ENCODE data around the gene CASTOR2.
"Not testable (repeated sequence)": the region's sequence is repeated elsewhere in the genome, so short reads cannot be mapped to it uniquely, and the experiment has no call there.

Gene CASTOR2

GRCh38 chr7:74964511-74965119, at the start of gene CASTOR2:
Gene CASTOR2, plus strand, starts transcription at chr7:74964705. Its CDS starts 281 bp downstream, at chr7:74964986.
- not testable (repeated sequence) for H3K4me3 ChIP-seq (ENCODE audit: low read length)

GRCh38 chr7:74922321-74922890, 42.1 kb upstream of the CASTOR2 start:
- not testable (repeated sequence) for H3K4me3 ChIP-seq (ENCODE audit: low read length); DNase-seq (ENCODE audit: low read depth)

More at GRCh38 chr7:74964511-74965119, at the start of gene CASTOR2:
- DNase-seq (ENCODE audit: low read depth) = not testable (repeated sequence)

- DNase-seq (ENCODE audit: low read depth); H3K4me3 ChIP-seq (ENCODE audit: low read length): not testable (repeated sequence)
These were observed 40.9 kb upstream of the CASTOR2 start for GRCh38 chr7:74923644-74924043.

- not testable (repeated sequence) for DNase-seq (ENCODE audit: low read depth); H3K4me3 ChIP-seq (ENCODE audit: low read length)
These were observed 37.5 kb upstream of the CASTOR2 start for GRCh38 chr7:74926968-74927367.

DNA sequence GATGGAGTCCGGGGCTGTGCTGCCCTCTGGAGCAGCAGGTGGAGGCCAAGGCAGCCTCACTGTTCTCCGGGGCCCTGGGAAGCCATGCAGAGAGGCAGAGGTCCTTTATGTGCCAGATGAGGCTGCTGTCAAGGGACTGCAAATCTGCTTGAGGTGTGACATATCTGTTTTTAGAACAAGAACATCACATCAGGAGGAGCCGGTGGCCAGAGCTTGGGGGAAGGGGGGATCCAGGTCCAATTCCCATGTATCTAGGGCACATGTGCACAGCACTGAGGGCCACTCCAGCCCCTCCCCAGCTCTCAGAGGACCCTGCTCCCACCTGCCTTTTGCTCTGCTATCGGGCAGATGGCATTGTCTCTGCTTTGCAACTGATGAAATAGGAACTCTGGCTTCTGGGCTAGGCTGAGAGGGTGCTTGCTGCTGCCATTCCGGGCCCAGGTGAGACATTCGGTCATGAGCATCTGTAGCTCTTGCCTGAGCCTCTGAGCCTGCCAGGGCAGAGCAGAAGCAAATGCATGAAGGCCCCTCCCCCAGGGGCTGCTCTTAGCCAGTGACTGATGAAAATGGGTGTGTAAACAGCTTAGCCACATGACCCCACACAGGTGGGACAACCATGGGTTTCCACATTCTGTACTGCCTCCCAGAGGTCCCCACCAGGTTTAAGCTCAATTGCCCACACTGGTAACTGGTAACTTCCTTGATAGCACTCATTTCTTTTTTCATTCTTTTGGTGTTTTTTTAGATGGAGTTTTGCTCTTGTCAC, 32.8 kb upstream of the CASTOR2 start:
- not testable (repeated sequence) for DNase-seq (ENCODE audit: low read depth); H3K4me3 ChIP-seq (ENCODE audit: low read length)

GRCh38 chr7:74939429-74939828, 25.1 kb upstream of the CASTOR2 start:
- not testable (repeated sequence) for H3K4me3 ChIP-seq (ENCODE audit: low read length); DNase-seq (ENCODE audit: low read depth)

GRCh38 chr7:74941302-74942069, 23.0 kb upstream of the CASTOR2 start:
- H3K4me3 ChIP-seq (ENCODE audit: low read length) = not testable (repeated sequence)

DNA sequence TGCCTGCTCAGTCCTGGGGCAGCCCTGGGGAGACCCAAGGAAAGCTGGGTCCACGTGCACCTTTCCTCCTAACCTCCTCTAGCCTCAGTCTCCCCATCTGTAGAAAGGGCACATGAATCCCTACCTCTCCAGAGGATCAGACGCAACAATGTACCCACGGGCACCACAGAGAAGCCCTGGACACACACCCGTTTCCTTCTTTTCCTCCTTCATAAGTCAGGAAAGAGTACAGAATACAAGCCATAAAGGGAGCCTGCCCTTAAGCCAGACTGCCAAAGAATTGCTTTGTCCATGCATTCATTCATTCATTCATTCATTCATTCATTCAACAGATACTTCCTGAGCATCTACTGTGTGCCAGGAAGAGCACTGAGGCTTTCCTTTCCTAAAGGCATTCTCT, 20.6 kb upstream of the CASTOR2 start:
- not testable (repeated sequence) for DNase-seq (ENCODE audit: low read depth); H3K4me3 ChIP-seq (ENCODE audit: low read length)

More at GRCh38 chr7:74941302-74942069, 23.0 kb upstream of the CASTOR2 start:
- not testable (repeated sequence) for DNase-seq (ENCODE audit: low read depth)

DNA sequence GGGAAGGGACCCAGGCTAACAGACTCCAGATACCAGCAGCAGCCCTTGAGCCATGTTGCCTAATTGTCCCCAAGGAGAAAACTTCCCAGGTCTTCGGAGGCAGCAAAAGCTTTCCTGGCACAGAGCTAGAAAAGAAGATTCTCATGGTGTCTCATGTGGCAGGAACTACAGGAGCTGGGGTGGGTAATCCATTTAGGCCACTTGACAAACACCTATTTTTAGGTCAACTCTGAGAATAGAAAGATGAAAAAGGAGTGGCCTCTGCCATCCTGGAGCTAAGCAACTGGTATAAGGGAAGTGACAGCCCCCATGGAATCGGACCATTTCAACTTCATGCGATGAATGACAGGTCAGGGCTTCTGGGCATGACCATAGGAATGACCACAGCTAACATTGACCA, 16.8 kb upstream of the CASTOR2 start:
- H3K4me3 ChIP-seq (ENCODE audit: low read length) = not testable (repeated sequence)

GRCh38 chr7:74953774-74954173, 10.7 kb upstream of the CASTOR2 start:
- DNase-seq (ENCODE audit: low read depth) = not testable (repeated sequence)

More for the DNA sequence above, 16.8 kb upstream of the CASTOR2 start:
- not testable (repeated sequence) for DNase-seq (ENCODE audit: low read depth)

DNA sequence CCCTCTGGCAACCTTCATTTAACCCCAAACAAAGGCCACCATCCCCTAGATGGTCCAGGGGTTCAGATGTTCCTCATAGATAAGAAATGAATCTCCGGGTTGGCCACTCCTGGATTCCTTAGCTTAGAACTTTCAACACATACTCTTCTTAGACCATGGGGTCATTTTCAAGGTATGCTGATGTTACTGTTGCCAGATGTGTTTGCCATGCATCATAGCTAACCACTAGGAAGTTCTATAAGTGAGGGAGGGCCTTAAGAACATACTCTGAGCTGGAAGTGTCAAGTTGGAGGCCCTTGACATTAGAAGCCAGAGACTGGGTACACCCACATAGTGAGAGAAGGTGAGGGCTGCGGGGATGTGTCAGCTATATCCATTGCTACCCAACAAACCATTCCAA, 6.2 kb upstream of the CASTOR2 start:
- H3K4me3 ChIP-seq (ENCODE audit: low read length); DNase-seq (ENCODE audit: low read depth): not testable (repeated sequence)

More at GRCh38 chr7:74953774-74954173, 10.7 kb upstream of the CASTOR2 start:
- H3K4me3 ChIP-seq (ENCODE audit: low read length) = not testable (repeated sequence)

DNA sequence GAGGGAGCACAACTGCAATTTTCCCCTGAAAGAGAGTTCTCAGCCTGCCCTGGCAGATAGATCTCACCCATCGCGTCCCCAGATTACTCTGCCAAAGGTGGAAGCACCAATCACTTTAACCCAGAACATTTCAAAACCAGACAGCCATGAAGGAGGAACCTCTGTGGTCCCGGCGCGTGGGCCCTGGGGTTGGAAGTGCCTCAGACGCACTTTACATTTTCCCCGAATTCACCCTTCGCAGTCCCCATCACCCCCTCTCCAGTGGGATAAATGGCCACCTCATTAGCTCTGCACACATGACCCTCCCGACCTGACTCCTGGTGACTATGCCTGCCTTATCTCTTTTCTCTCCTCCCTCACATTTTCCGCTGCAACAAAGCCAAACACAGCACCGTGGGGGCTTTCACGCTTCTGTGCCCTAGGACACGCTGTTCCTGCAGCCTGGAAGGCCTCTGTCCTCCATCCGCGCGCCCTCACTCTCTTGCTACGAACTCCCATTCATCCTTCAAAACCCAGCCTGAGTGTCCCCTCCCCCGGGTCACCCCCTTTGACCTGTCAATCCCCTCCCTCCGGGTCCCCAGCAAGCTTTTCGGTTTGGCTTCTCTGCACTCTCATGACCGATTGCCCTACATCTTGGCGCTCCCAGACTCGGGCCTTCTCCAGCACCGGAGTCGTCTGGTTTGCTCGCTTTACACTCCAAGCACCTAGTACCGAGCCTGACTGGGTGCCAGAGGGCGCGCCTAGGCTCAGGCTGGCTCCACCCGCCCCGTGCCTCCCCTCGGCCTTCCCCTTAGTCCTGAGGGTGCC, 598 bp upstream of the CASTOR2 start:
- DNase-seq (ENCODE audit: low read depth); H3K4me3 ChIP-seq (ENCODE audit: low read length): not testable (repeated sequence)

GRCh38 chr7:74966208-74966854, 1.8 kb downstream of the CASTOR2 start:
- DNase-seq (ENCODE audit: low read depth); H3K4me3 ChIP-seq (ENCODE audit: low read length): not testable (repeated sequence)

- DNase-seq (ENCODE audit: low read depth); H3K4me3 ChIP-seq (ENCODE audit: low read length): not testable (repeated sequence)
These were observed 2.4 kb downstream of the CASTOR2 start for GRCh38 chr7:74966909-74967308.

- not testable (repeated sequence) for DNase-seq (ENCODE audit: low read depth); H3K4me3 ChIP-seq (ENCODE audit: low read length)
These were observed 6.9 kb downstream of the CASTOR2 start for GRCh38 chr7:74971431-74971830.

GRCh38 chr7:74972377-74972776, 7.9 kb downstream of the CASTOR2 start:
- peak; percentile 14 for DNase-seq (ENCODE audit: low read depth)
- H3K4me3 ChIP-seq (ENCODE audit: low read length) = not testable (repeated sequence)

GRCh38 chr7:74975959-74976358, 11.5 kb downstream of the CASTOR2 start:
- DNase-seq (ENCODE audit: low read depth); H3K4me3 ChIP-seq (ENCODE audit: low read length): not testable (repeated sequence)

DNA sequence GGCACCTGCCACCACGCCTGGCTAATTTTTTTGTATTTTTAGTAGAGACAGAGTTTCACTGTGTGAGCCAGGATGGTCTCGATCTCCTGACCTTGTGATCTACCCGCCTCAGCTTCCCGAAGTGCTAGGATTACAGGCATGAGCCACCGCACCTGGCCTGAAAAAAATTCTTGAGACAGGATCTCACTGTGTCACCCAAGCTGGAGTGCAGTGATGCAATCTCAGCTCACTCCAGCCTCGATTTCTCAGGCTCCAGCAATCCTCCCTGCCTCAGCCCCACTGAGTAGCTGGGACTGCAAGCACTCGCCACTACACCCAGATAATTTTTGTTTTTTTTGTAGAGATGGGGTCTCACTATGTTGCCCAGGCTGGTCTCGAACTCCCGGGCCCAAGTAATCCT, 13.0 kb downstream of the CASTOR2 start:
- DNase-seq (ENCODE audit: low read depth); H3K4me3 ChIP-seq (ENCODE audit: low read length): not testable (repeated sequence)
